Peyer's patch (tissue), 4 donors: ENCODE results near the gene DHRS1.

Source experiments
- POLR2A ChIP-seq, 2 donors: fragments of 450-650 bp; IDR thresholded peaks; one replicate each; pipeline ENCODE4 v1.5.1; 2017; ENCODE audit warnings: antibody characterized with exemption in 2 of 2, mild to moderate bottlenecking in 2 of 2, moderate library complexity in 2 of 2
- TF ChIP-seq, protein P1 (sequence below), 6 experiments: fragments of 450-650 bp in 4 of 6; fragments of 200-600 bp in 2 of 6; sonication (generic) in 1 of 6; IDR thresholded peaks; one replicate each; pipeline ENCODE4 v1.5.1; 2017 to 2019; ENCODE audit warnings: antibody characterized with exemption in 6 of 6, mild to moderate bottlenecking in 3 of 6, moderate library complexity in 1 of 6

DNA sequence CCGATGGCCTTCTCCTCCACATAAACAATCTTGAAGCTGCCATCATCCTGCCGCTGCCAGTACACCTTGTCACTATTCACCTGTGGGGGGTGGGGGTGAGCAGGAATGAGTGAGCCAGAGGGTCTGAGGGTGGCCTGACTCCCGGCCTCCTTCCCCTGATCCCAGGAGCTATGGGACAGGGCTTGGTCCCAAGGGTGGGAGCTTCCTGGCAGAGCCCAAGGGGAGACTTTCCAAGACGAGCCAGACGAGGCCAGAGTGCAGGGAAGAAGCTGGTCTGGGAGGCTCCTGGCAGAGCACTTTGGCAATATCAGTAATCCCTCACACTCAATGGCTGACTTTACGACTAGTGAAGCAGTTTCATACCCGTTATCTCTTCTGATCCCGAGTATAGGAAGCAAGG, 44.1 kb downstream of the DHRS1 start:
- no peak for TF ChIP-seq POLR2A (IDR thresholded peaks at IDR 0.05)
- TF ChIP-seq, protein P1, sequence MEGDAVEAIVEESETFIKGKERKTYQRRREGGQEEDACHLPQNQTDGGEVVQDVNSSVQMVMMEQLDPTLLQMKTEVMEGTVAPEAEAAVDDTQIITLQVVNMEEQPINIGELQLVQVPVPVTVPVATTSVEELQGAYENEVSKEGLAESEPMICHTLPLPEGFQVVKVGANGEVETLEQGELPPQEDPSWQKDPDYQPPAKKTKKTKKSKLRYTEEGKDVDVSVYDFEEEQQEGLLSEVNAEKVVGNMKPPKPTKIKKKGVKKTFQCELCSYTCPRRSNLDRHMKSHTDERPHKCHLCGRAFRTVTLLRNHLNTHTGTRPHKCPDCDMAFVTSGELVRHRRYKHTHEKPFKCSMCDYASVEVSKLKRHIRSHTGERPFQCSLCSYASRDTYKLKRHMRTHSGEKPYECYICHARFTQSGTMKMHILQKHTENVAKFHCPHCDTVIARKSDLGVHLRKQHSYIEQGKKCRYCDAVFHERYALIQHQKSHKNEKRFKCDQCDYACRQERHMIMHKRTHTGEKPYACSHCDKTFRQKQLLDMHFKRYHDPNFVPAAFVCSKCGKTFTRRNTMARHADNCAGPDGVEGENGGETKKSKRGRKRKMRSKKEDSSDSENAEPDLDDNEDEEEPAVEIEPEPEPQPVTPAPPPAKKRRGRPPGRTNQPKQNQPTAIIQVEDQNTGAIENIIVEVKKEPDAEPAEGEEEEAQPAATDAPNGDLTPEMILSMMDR (IDR thresholded peaks at IDR 0.05), result no peak
